CD1c-positive myeloid dendritic cell (primary cell): ENCODE results near the gene RBM33.
"Not testable (repeated sequence)": the region's sequence is repeated elsewhere in the genome, so short reads cannot be mapped to it uniquely, and the experiment has no call there.

ENCODE experiments used
- DNase-seq: peaks from one replicate; pipeline ENCODE4 v3.0.0-alpha.2; 2016; ENCODE audit errors: extremely low spot score

Gene RBM33

GRCh38 chr7:155807789-155808548 is 163.5 kb downstream of the RBM33 start:
- DNase-seq = no peak

GRCh38 chr7:155808549-155809331 is 164.3 kb downstream of the RBM33 start:
- no peak for DNase-seq

GRCh38 chr7:155809332-155809946 is 165.0 kb downstream of the RBM33 start:
- no peak for DNase-seq

- DNase-seq = no peak
Observed at GRCh38 chr7:155809947-155810769, 165.7 kb downstream of the RBM33 start.

GRCh38 chr7:155810770-155811559 is 166.5 kb downstream of the RBM33 start:
- DNase-seq = no peak

GRCh38 chr7:155811560-155811894 is 167.1 kb downstream of the RBM33 start:
- DNase-seq = no peak

- DNase-seq = no peak
Observed at GRCh38 chr7:155811895-155812761, 167.7 kb downstream of the RBM33 start, which contains the start of gene SHH. Gene SHH, minus strand, starts transcription at chr7:155812463. Its CDS starts 341 bp downstream, at chr7:155812122.

GRCh38 chr7:155813125-155813524 is 168.7 kb downstream of the RBM33 start:
- no peak for DNase-seq

- DNase-seq = no peak
Observed at GRCh38 chr7:155813546-155814315, 169.3 kb downstream of the RBM33 start.

GRCh38 chr7:155814316-155815276 is 170.1 kb downstream of the RBM33 start:
- no peak for DNase-seq

- peak; percentile 41 for DNase-seq
Observed at GRCh38 chr7:155815332-155816191, 171.1 kb downstream of the RBM33 start.

- DNase-seq = no peak
Observed at GRCh38 chr7:155816192-155816508, 171.7 kb downstream of the RBM33 start.

- no peak for DNase-seq
Observed at GRCh38 chr7:155816996-155817395, 172.5 kb downstream of the RBM33 start.

GRCh38 chr7:155817515-155817914 is 173.1 kb downstream of the RBM33 start:
- DNase-seq = not testable (repeated sequence)

- DNase-seq = no peak
Observed at GRCh38 chr7:155818154-155818819, 173.8 kb downstream of the RBM33 start.

- DNase-seq = no peak
Observed at GRCh38 chr7:155818820-155819168, 174.3 kb downstream of the RBM33 start.

GRCh38 chr7:155819186-155819585 is 174.7 kb downstream of the RBM33 start:
- DNase-seq = no peak
